ENCODE data around the gene PTPRD. TPM values are rescaled to one million over a fixed set of nuclear protein-coding genes. Genes with fewer than 3 reads are reported as not detected.

The PTPRD gene
- total and polyA plus RNA-seq, 9 of the 15 experiments (the other 6 are each of a cell fraction or from before 2014, with no cell fraction given) = 0.11 TPM; not detected in 8

GRCh38 chr9:8799615-8800014 lies 1813.2 kb downstream of the PTPRD start:
- no peak overlapping the region for H2AFZ ChIP-seq (ENCODE audit: low read depth, low read length)
- H3K4me2 ChIP-seq (ENCODE audit: insufficient read depth, low read length) = no peak overlapping the region
- TF ChIP-seq ZNF408 (CRISPR knock-in tag; IDR thresholded peaks at IDR 0.05; ENCODE audit: low read depth) (no peak), CXXC5 (CRISPR knock-in tag; IDR thresholded peaks at IDR 0.05) (no peak)
- no peak overlapping the region for H3K4me3 ChIP-seq
- in situ Hi-C loops (cut with MboI) (no loop called here), intact Hi-C loops (cut with micrococcal nuclease) (no loop called here)
- DNase-seq (ENCODE audit: extremely low read depth in 1 of 4, low spot score in 3 of 4) = no peak
- H3K4me1 ChIP-seq (replicated peaks in 1 of 2; ENCODE audit: control insufficient read depth in 2 of 2, insufficient read depth in 2 of 2, low read length in 2 of 2) = no peaks in the 10 kb centered on the region
- no peaks in the 10 kb centered on the region for H3K27me3 ChIP-seq (ENCODE audit: control insufficient read depth in 2 of 2, insufficient read depth in 2 of 2, low read length in 2 of 2)
- no peak for ATAC-seq
- H3K9ac ChIP-seq (ENCODE audit: insufficient read depth in 1 of 2, low read depth in 2 of 2, low read length in 2 of 2) = no peak overlapping the region
- H4K20me1 ChIP-seq (replicated peaks; ENCODE audit: control insufficient read depth, insufficient read depth, low read length) = no peaks in the 10 kb centered on the region
- BruUV-seq (replicated peaks) = no TSS peak
- ChIA-PET CTCF (ENCODE audit: low intra/inter-chr PET ratio) (no interaction called here), POLR2A (no interaction called here)
- no peaks in the 10 kb centered on the region for H3K9me3 ChIP-seq (replicated peaks; ENCODE audit: control insufficient read depth, insufficient read depth, low read depth, low read length)
- no peaks in the 10 kb centered on the region for H3K79me2 ChIP-seq (ENCODE audit: control insufficient read depth, insufficient read depth, low read length)
- H3K9me1 ChIP-seq (ENCODE audit: control insufficient read depth, insufficient read depth, low read length) = no peaks in the 10 kb centered on the region
- no peak for FAIRE-seq
- no peak overlapping the region for H3K27ac ChIP-seq (ENCODE audit: extremely low read depth, low read depth, low read length)
- no peaks in the 10 kb centered on the region for H3K36me3 ChIP-seq (ENCODE audit: control insufficient read depth, insufficient read depth, low read length)

DNA sequence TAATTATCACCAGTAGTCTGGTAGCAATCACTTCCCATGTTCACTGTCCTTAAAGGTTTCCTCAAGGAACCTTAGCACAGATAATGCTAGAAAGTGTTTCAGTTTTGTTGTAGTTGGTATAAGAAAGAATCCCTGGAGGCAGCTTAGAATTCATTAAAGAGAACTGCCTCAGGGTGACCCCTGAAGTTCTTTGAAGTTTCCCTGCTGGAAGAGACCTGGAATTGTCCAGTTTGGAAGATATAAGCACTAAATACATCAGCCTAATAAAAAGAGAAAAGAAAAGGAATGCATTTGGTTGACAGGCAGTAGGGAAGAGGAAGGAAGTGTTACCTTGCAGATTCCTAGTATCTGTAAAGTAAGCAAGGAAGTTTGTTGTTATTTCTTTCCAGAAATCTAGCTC lies 1813.6 kb downstream of the PTPRD start:
- no peak for FAIRE-seq
- DNase-seq (ENCODE audit: extremely low read depth in 1 of 4, low spot score in 3 of 4) = no peak
- in situ Hi-C loops (cut with MboI) (no loop called here), intact Hi-C loops (cut with micrococcal nuclease) (no loop called here)
- H3K4me1 ChIP-seq (replicated peaks in 1 of 2; ENCODE audit: control insufficient read depth in 2 of 2, insufficient read depth in 2 of 2, low read length in 2 of 2) = no peaks in the 10 kb centered on the region
- no peaks in the 10 kb centered on the region for H3K9me3 ChIP-seq (replicated peaks; ENCODE audit: control insufficient read depth, insufficient read depth, low read depth, low read length)
- no peak overlapping the region for H3K27ac ChIP-seq (ENCODE audit: extremely low read depth, low read depth, low read length)
- no peaks in the 10 kb centered on the region for H3K79me2 ChIP-seq (ENCODE audit: control insufficient read depth, insufficient read depth, low read length)
- H2AFZ ChIP-seq (ENCODE audit: low read depth, low read length) = no peak overlapping the region
- H3K9me1 ChIP-seq (ENCODE audit: control insufficient read depth, insufficient read depth, low read length) = no peaks in the 10 kb centered on the region
- H3K4me2 ChIP-seq (ENCODE audit: insufficient read depth, low read length) = no peak overlapping the region
- ChIA-PET CTCF (ENCODE audit: low intra/inter-chr PET ratio) (no interaction called here), POLR2A (no interaction called here)
- H4K20me1 ChIP-seq (replicated peaks; ENCODE audit: control insufficient read depth, insufficient read depth, low read length) = no peaks in the 10 kb centered on the region
- no peak overlapping the region for H3K9ac ChIP-seq (ENCODE audit: insufficient read depth in 1 of 2, low read depth in 2 of 2, low read length in 2 of 2)
- no peak overlapping the region for H3K4me3 ChIP-seq
- no peaks in the 10 kb centered on the region for H3K27me3 ChIP-seq (ENCODE audit: control insufficient read depth in 2 of 2, insufficient read depth in 2 of 2, low read length in 2 of 2)
- ATAC-seq = no peak
- H3K36me3 ChIP-seq (ENCODE audit: control insufficient read depth, insufficient read depth, low read length) = no peaks in the 10 kb centered on the region
- no TSS peak for BruUV-seq (replicated peaks)
- TF ChIP-seq, protein P1, sequence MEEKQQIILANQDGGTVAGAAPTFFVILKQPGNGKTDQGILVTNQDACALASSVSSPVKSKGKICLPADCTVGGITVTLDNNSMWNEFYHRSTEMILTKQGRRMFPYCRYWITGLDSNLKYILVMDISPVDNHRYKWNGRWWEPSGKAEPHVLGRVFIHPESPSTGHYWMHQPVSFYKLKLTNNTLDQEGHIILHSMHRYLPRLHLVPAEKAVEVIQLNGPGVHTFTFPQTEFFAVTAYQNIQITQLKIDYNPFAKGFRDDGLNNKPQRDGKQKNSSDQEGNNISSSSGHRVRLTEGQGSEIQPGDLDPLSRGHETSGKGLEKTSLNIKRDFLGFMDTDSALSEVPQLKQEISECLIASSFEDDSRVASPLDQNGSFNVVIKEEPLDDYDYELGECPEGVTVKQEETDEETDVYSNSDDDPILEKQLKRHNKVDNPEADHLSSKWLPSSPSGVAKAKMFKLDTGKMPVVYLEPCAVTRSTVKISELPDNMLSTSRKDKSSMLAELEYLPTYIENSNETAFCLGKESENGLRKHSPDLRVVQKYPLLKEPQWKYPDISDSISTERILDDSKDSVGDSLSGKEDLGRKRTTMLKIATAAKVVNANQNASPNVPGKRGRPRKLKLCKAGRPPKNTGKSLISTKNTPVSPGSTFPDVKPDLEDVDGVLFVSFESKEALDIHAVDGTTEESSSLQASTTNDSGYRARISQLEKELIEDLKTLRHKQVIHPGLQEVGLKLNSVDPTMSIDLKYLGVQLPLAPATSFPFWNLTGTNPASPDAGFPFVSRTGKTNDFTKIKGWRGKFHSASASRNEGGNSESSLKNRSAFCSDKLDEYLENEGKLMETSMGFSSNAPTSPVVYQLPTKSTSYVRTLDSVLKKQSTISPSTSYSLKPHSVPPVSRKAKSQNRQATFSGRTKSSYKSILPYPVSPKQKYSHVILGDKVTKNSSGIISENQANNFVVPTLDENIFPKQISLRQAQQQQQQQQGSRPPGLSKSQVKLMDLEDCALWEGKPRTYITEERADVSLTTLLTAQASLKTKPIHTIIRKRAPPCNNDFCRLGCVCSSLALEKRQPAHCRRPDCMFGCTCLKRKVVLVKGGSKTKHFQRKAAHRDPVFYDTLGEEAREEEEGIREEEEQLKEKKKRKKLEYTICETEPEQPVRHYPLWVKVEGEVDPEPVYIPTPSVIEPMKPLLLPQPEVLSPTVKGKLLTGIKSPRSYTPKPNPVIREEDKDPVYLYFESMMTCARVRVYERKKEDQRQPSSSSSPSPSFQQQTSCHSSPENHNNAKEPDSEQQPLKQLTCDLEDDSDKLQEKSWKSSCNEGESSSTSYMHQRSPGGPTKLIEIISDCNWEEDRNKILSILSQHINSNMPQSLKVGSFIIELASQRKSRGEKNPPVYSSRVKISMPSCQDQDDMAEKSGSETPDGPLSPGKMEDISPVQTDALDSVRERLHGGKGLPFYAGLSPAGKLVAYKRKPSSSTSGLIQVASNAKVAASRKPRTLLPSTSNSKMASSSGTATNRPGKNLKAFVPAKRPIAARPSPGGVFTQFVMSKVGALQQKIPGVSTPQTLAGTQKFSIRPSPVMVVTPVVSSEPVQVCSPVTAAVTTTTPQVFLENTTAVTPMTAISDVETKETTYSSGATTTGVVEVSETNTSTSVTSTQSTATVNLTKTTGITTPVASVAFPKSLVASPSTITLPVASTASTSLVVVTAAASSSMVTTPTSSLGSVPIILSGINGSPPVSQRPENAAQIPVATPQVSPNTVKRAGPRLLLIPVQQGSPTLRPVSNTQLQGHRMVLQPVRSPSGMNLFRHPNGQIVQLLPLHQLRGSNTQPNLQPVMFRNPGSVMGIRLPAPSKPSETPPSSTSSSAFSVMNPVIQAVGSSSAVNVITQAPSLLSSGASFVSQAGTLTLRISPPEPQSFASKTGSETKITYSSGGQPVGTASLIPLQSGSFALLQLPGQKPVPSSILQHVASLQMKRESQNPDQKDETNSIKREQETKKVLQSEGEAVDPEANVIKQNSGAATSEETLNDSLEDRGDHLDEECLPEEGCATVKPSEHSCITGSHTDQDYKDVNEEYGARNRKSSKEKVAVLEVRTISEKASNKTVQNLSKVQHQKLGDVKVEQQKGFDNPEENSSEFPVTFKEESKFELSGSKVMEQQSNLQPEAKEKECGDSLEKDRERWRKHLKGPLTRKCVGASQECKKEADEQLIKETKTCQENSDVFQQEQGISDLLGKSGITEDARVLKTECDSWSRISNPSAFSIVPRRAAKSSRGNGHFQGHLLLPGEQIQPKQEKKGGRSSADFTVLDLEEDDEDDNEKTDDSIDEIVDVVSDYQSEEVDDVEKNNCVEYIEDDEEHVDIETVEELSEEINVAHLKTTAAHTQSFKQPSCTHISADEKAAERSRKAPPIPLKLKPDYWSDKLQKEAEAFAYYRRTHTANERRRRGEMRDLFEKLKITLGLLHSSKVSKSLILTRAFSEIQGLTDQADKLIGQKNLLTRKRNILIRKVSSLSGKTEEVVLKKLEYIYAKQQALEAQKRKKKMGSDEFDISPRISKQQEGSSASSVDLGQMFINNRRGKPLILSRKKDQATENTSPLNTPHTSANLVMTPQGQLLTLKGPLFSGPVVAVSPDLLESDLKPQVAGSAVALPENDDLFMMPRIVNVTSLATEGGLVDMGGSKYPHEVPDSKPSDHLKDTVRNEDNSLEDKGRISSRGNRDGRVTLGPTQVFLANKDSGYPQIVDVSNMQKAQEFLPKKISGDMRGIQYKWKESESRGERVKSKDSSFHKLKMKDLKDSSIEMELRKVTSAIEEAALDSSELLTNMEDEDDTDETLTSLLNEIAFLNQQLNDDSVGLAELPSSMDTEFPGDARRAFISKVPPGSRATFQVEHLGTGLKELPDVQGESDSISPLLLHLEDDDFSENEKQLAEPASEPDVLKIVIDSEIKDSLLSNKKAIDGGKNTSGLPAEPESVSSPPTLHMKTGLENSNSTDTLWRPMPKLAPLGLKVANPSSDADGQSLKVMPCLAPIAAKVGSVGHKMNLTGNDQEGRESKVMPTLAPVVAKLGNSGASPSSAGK (IDR thresholded peaks at IDR 0.05) = no peak
- TF ChIP-seq PML (IDR thresholded peaks at IDR 0.05; ENCODE audit: low read length) (no peak), HMGN3 (IDR thresholded peaks at IDR 0.05; ENCODE audit: borderline replicate concordance, extremely low read depth, insufficient read length, low read depth, low read length) (no peak), ZBTB7A (IDR thresholded peaks at IDR 0.05; ENCODE audit: borderline replicate concordance, control insufficient read depth, low read depth, low read length) (no peak)
